H4 (cell line): ENCODE data around the gene FABP6. TPM values are rescaled to one million over a fixed set of nuclear protein-coding genes. Genes with fewer than 3 reads are reported as not detected.

Source experiments
- total RNA-seq: library from RNA; depleted of rRNA; stranded (reverse); fragments of >200 nt; shearing (Covaris generic); gene quantifications from 2 replicates; pipeline ENCODE4 v1.2.3, GENCODE V29; 2014; rRNA removed

FABP6 gene
- total RNA-seq, 1 experiment from 2014 or later = not detected

Other genes starting within 250 kb of the FABP6 start
- gene TTC1, start 220.4 kb upstream of the FABP6 start, total RNA-seq = 63.9 and 90.1 TPM in 2 replicates
- gene PWWP2A, start 110.1 kb upstream of the FABP6 start, total RNA-seq = 8.9 and 9.1 TPM in 2 replicates
- gene CCNJL, start 83.1 kb downstream of the FABP6 start, total RNA-seq = 6.6 and 7.4 TPM in 2 replicates
- 2.2 and 2.6 TPM in 2 replicates for gene C1QTNF2, start 141.1 kb downstream of the FABP6 start, total RNA-seq
- gene FAM200C, start 170.5 kb downstream of the FABP6 start, total RNA-seq = 7.0 and 10.3 TPM in 2 replicates
- 23.1 and 48.3 TPM in 2 replicates for gene SLU7, start 189.6 kb downstream of the FABP6 start, total RNA-seq
- gene PTTG1, start 192.3 kb downstream of the FABP6 start, total RNA-seq = 530 and 556 TPM in 2 replicates